Neural crest cell (in vitro differentiated cells): ENCODE data around the gene HOXD12. TPM values are rescaled to one million over a fixed set of nuclear protein-coding genes. Genes with fewer than 3 reads are reported as not detected.

ENCODE experiments used
- DNase-seq: peaks from one replicate; pipeline ENCODE4 v3.0.0; 2021; ENCODE audit warnings: low read depth, mixed read lengths, low spot score
- H3K27ac Mint-ChIP-seq: one replicate; pipeline ENCODE4 v1.8.0; 2021; ENCODE audit warnings: mild to moderate bottlenecking, mixed read lengths; ENCODE audit not compliant: unreplicated experiment
- H3K27me3 Mint-ChIP-seq: 2 replicates; pipeline ENCODE4 v1.8.0; 2021; ENCODE audit warnings: low read depth, mild to moderate bottlenecking, mixed read lengths
- H3K36me3 Mint-ChIP-seq: 2 replicates; pipeline ENCODE4 v1.8.0; 2021; ENCODE audit warnings: low read depth, mild to moderate bottlenecking, mixed read lengths
- H3K4me1 Mint-ChIP-seq: 2 replicates; pipeline ENCODE4 v1.8.0; 2021; ENCODE audit warnings: mixed read lengths
- H3K4me3 Mint-ChIP-seq: one replicate; pipeline ENCODE4 v1.8.0; 2021; ENCODE audit warnings: mild to moderate bottlenecking, mixed read lengths
- H3K9me3 Mint-ChIP-seq: 2 replicates; pipeline ENCODE4 v1.8.0; 2021; ENCODE audit warnings: mixed read lengths
- CTCF ChIP-seq: fragments of 200-600 bp; sonication (generic); conservative IDR thresholded peaks from 2 replicates; pipeline ENCODE4 v1.5.0; 2021; ENCODE audit warnings: antibody characterized with exemption, mild to moderate bottlenecking
- total RNA-seq: library from RNA; stranded (reverse); gene quantifications from 2 replicates; pipeline ENCODE4 v1.2.1, GENCODE V29; 2021

The HOXD12 gene
- total RNA-seq, 1 donor from 2014 or later = not detected

- peaks cover 22% of the 10 kb centered on the region for H3K4me1 Mint-ChIP-seq
- no peak for TF ChIP-seq CTCF
- H3K27me3 Mint-ChIP-seq = peaks cover 100% of the 10 kb centered on the region
- H3K27ac Mint-ChIP-seq = no peak overlapping the region
- peaks cover 5% of the 10 kb centered on the region for H3K36me3 Mint-ChIP-seq
- no peak for DNase-seq
- no peak overlapping the region for H3K4me3 Mint-ChIP-seq
- H3K9me3 Mint-ChIP-seq = no peaks in the 10 kb centered on the region
These were observed 1.7 kb downstream of the HOXD12 start for GRCh38 chr2:176101216-176101830.

- Mint-ChIP-seq H3K36me3 (peaks cover 6% of the 10 kb centered on the region), H3K9me3 (no peaks in the 10 kb centered on the region), H3K27ac (no peak overlapping the region), H3K27me3 (peaks cover 99% of the 10 kb centered on the region), H3K4me3 (no peak overlapping the region), H3K4me1 (peaks cover 20% of the 10 kb centered on the region)
- no peak for TF ChIP-seq CTCF
- DNase-seq = no peak
These were observed 2.2 kb downstream of the HOXD12 start for GRCh38 chr2:176101842-176102241.

- peaks cover 98% of the 10 kb centered on the region for H3K27me3 Mint-ChIP-seq
- H3K4me3 Mint-ChIP-seq = no peak overlapping the region
- no peaks in the 10 kb centered on the region for H3K9me3 Mint-ChIP-seq
- no peak overlapping the region for H3K27ac Mint-ChIP-seq
- peaks cover 15% of the 10 kb centered on the region for H3K4me1 Mint-ChIP-seq
- no peak for TF ChIP-seq CTCF
- peaks cover 6% of the 10 kb centered on the region for H3K36me3 Mint-ChIP-seq
- no peak for DNase-seq
These were observed 2.8 kb downstream of the HOXD12 start for GRCh38 chr2:176102309-176102866.

GRCh38 chr2:176103194-176103593 lies 3.6 kb downstream of the HOXD12 start:
- H3K4me1 Mint-ChIP-seq = peaks cover 9% of the 10 kb centered on the region
- peak overlapping the region; percentile 55 for H3K4me3 Mint-ChIP-seq
- no peaks in the 10 kb centered on the region for H3K9me3 Mint-ChIP-seq
- H3K36me3 Mint-ChIP-seq = peaks cover 4% of the 10 kb centered on the region
- no peak for DNase-seq
- H3K27me3 Mint-ChIP-seq = peaks cover 93% of the 10 kb centered on the region
- TF ChIP-seq CTCF = no peak
- no peak overlapping the region for H3K27ac Mint-ChIP-seq

GRCh38 chr2:176103742-176104315 lies 4.2 kb downstream of the HOXD12 start:
- Mint-ChIP-seq H3K4me1 (peaks cover 9% of the 10 kb centered on the region), H3K4me3 (no peak overlapping the region), H3K36me3 (peaks cover 4% of the 10 kb centered on the region), H3K27ac (no peak overlapping the region), H3K9me3 (no peaks in the 10 kb centered on the region), H3K27me3 (peaks cover 93% of the 10 kb centered on the region)
- TF ChIP-seq CTCF = no peak
- DNase-seq = no peak
